Measurements from ENCODE around the gene MRPL55.

Gene MRPL55

DNA sequence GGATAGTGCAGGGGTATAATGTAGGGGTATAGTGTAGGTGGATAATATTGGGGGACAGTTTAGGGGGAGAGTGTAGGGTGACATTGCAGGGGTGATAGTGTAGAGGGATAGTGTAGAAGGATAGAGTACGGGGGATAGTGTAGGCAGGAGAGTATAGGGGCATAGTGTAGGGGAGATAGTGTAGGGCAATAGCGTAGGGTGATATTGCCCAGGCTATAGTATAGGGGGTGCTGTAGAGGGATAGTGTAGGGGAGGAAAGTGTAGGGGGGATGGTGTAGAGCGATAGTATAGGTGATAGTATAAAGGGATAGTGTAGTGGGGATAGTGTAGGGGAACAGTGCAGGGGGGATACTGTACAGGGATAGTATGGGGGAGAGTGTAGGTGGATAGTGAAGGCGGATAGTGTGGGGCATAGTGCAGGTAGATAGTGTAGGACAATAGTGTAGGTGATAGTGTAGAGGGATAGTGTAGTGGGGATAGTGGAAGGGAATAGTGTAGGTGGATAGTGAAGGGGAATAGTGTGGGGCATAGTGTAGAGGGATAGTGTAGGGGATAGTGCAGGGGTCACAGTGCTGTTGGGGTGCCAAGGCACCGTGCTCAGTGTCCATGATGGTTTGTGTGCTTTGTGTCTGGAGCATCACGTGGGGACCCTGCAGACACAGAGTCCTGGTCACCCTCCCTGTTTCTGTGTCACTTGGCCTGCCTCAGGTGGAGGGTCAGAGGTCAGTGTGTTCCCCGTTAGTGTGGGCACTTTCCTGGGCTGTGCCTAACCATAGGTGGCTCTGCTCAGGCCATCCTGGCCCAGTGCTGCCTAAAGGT, 37.1 kb downstream of the MRPL55 start:
- DNase-seq (ENCODE audit: low read depth, low spot score): no peak

DNA sequence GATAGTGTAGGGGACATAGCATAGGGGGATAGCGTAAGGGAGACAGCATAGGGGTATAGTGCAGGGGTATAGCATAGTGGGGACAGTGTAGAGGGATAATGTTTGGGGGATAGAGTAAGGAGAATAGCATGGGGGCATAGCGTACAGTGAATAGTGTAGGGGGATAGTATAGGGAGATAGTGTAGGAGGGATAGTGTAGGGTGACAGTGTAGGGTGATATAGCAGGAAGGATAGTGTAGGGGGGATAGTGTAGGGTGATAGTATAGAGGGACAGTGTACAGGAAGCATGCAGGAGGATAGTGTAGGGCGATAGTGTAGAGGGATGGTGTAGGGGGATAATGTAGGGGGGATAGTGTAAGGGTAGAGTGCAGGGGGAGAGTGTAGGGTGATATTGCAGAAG, 38.2 kb downstream of the MRPL55 start:
- no peak for DNase-seq (ENCODE audit: low read depth, low spot score)

DNA sequence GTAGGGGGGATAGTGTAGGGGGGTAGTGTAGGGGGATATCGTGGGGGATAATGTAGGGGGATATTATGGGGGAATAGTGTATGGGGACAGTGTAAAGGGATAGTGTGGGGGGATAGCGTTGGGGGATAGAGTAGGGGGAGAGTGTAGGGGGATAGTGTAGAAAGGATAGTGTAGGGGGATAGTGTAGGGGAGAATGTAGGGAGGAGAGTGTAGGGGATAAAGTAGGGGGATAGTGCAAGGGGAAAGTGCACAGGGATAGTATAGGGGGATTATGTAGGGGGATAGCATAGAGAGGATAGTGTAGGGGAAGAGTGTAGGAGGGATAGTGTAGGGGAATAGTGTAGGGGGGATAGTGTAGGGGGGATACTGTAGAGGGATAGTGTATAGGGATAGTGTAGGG, 38.9 kb downstream of the MRPL55 start:
- DNase-seq (ENCODE audit: low read depth, low spot score): no peak

DNA sequence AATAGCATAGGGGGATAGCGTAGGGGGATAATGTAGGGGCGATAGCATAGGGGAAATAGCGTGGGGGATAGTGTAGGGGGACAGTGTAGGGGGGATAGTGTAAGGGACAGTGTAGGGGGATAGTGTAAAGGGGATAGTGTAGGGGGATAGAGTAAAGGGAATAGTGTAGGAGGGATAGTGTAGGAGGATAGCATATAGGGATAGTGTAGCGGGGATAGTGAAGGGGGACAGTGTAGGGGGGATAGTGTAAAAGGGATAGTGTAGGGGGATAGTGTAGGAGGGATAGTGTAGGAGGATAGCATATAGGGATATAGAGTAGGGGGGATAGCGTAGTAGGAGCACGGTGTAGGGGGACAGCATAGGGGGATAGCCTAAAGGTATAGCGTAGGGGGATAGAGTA, 40.7 kb downstream of the MRPL55 start:
- DNase-seq (ENCODE audit: low read depth, low spot score): no peak

- no peak for DNase-seq (ENCODE audit: low read depth, low spot score)
Observed at GRCh38 chr1:228066891-228067654, 42.0 kb downstream of the MRPL55 start.

GRCh38 chr1:228066416-228066815, 42.7 kb downstream of the MRPL55 start:
- no peak for DNase-seq (ENCODE audit: low read depth, low spot score)

DNA sequence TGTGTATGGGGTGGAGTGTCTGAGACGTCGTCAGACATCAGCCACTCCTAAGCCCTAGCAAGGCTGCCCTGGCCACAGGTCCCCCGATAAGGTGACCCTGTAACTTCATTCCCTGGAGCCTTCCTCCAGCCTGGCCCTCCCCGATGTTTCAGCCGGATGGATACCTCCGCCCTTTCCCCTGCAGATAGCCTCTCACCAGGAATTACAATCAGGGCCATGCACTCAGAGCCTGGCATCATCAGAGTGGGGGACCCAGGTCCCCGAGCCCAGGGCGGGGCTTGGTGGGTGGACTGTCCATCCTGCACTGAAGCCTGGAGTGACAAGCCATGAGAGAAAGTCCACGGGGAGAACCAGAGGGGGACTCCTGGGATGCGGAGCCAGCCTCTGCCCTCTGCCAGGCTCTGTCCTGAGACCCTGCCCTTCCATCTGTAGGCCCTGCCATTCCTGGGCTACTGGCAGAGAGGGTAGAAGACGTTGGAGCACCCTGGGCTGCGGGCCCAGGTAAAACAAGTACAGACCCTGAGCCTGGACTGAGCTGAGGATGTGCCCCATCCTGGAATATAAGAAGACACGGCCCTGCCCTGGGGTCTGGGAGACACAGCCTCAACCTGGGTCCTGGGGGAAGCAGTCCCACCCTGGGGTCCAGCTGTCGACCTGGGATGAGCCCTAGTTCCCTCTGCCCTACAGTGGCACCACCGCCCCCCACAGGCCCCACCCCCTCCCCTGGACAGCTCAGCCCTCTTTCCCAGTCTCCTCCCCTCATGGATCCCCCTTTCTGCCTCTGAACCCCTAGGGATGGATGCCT, 43.4 kb downstream of the MRPL55 start:
- DNase-seq (ENCODE audit: low read depth, low spot score): no peak

DNA sequence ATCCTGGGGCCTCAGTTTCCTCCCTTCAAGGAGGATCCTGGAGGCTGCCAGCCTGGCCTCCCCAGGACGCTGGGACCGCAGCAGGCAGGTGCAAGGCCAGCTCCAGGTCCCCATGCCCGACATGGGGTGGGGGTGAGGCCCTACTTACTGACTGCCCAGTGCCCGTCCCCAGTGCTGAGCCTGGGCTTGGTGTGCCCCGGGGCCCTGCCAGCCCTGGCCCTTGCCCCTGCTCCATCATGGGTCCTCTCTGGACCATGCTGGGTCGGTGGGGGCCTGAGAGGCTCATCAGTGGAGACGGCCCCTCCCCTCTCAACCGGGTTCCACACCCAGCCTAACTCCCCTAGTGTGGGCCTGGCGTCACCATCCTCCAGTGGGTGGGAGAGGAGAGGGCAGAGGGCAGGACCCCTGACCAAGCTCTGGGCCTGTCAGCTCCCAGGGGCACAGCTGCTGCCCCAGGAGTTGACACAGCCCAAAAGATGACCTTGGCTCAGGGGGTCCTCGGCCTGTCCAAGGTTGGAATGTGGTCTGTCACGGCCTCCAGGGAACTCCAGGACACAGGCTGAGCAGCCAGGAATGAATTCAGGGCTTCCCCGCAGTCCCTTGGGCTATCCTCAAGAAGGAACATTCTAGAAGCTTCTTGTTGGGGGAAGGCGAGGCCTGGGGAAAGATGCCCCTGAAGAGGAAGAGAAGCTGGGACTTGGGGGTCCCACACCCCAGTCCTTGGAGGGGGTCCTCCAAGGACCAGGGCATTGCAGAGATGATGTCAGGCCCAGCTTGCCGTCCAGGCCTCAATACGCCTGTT, 44.2 kb downstream of the MRPL55 start:
- no peak for DNase-seq (ENCODE audit: low read depth, low spot score)

- no peak for DNase-seq (ENCODE audit: low read depth, low spot score)
Observed at GRCh38 chr1:228064296-228064695, 44.8 kb downstream of the MRPL55 start.

DNA sequence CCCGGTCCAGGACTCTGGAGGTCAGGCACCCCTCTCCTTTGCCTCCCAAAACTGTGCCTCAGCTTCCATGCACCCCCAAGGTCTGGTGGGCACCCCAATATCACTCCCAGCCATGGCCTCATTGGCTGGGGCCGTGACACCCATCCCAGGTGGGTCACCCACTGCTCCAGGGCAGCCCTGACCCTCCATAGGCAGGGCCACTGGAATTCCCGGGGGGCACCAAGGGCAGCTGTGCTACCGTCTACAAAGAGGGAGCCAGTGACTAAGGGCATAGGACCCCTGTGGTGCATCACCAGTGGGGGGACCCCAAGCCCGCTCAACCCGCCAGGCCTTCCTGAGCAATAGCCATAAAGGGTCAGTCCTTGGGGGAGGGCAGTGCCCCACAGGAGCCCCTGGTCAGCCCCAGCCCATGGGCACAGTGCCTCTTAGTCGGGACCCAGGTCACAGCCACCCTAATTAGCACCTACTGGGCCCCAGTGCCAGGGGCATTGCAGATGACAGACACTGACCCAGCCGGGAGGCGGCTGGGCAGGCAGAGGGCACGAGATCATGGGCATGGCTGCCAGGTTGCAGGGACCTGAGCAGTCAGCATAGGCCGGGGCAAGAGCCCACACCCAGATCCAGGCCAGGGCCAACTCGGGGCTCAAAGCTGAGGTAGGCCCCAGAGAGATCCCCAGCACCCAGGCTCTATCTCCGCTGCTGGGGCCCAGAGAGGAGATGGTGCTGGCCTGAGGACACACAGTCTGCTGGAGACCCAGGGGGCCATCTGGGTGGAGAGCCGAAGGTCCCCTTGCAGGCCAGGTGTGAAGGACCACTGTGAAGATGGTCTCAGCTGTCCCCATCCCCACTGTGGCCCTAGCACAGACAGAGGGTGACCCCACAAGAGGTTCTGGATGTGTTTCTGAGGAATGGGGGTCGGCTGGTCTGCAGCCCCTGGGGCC, 45.6 kb downstream of the MRPL55 start:
- no peak for DNase-seq (ENCODE audit: low read depth, low spot score)

DNA sequence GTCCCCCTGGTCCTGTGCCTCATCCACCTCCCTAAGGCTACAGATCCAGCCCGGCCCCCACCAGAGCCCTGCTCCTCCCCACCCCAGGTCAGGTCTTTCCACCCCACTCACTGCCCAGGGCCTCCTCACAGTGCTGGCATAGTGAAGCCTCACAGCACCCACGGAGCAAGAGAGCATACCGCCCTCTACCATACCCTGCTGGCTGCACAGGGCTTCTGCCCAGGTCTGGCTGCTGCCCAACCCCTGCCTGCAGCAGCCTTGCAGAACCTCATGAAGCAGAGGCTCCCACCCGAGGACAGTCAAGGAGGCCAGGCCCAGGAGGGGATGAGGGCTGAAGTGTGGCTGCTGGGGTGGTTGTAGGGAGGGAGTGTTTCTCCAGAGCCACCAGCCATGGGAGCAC, 46.3 kb downstream of the MRPL55 start:
- no peak for DNase-seq (ENCODE audit: low read depth, low spot score)

DNA sequence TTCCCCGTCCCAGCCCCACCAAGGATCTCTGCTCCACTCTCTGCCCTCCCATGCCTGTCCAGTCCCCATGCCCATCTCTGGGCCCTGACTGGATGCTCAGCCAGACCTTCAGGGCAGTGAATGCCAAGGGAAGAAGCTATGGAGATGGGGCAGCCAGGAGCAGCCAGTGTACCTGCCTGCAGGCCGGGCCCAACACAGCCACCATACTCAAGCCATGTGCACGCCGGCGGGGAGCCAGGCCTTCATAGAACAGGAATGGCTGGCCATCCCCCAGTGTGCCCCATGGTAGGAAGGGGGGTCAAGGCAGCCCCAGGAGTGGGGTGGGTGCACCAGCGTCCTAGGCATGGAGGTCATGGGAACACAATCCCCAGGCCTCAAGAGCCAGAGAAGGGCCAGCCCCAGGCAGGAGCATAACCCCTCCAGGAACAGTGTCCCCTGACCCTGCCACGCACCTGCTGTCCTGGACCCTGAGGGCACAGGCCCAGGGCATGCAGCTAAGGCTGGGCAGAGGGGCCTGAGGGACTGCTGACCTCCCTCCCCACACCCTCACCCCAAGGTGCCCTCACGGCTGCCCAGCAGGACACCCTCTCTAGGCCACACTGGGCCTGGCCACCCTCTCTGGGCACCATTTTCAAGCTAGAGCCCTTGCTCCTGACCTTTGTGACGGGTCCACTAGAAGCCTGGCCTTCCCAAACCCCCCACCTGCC, 46.9 kb downstream of the MRPL55 start:
- no peak for DNase-seq (ENCODE audit: low read depth, low spot score)

GRCh38 chr1:228061411-228062084, 47.6 kb downstream of the MRPL55 start:
- no peak for DNase-seq (ENCODE audit: low read depth, low spot score)

GRCh38 chr1:228060458-228061190, 48.5 kb downstream of the MRPL55 start:
- DNase-seq (ENCODE audit: low read depth, low spot score): no peak

DNA sequence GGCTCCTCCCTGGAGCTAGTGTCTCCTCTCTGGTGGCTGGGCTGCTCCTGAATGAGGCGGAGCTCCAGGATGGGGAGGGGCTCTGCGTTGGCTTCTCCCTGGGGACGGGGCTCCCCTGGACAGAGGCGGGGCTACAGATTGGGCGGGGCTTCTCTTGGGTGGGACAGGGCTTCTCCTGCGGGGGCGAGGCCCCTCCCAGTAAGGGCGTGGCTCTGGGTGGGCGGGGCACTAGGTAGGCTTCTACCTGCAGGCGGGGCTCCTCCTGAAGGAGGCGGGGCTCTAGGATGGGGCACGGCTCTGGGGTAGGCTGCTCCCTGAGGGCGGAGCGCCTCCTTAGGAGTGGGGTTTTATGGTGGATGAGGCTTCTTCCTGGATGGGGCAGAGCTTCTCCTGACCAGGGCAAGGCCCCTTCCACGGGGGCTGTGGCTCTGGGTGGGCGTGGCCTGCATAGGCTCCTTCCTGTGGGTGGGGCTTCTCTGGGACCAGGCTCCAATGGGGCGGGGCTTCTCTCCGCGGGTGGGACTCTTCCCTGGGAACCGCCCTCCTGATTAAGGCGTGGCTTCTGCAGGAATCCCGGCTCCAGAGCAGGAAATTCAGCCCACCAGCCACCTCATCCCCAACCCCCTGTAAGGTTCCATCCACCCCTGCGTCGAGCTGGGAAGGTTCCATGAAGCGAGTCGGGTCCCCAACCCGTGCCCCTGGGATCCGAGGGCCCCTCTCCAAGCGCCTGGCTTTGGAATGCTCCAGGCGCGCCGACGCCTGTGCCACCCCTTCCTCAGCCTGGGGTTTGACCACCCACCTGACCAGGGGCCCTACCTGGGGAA, 49.3 kb downstream of the MRPL55 start:
- DNase-seq (ENCODE audit: low read depth, low spot score): no peak

DNA sequence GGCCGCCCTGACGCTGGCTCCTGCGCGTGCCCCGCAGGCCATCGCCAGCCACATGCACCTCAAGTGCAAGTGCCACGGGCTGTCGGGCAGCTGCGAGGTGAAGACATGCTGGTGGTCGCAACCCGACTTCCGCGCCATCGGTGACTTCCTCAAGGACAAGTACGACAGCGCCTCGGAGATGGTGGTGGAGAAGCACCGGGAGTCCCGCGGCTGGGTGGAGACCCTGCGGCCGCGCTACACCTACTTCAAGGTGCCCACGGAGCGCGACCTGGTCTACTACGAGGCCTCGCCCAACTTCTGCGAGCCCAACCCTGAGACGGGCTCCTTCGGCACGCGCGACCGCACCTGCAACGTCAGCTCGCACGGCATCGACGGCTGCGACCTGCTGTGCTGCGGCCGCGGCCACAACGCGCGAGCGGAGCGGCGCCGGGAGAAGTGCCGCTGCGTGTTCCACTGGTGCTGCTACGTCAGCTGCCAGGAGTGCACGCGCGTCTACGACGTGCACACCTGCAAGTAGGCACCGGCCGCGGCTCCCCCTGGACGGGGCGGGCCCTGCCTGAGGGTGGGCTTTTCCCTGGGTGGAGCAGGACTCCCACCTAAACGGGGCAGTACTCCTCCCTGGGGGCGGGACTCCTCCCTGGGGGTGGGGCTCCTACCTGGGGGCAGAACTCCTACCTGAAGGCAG, 50.0 kb downstream of the MRPL55 start:
- no peak for DNase-seq (ENCODE audit: low read depth, low spot score)
